H7 (cell line): ENCODE measurements around the gene MTHFR. TPM values are rescaled to one million over a fixed set of nuclear protein-coding genes. Genes with fewer than 3 reads are reported as not detected.
A peak's percentile ranks its signal among the peaks of the same experiment; 100 is the strongest.

Experiments
- DNase-seq: peaks from one replicate; pipeline ENCODE4 v3.0.0; 2012
- H3K27me3 ChIP-seq: 2 replicates; pipeline ENCODE4 v1.6.0; 2011; ENCODE audit warnings: mild to moderate bottlenecking, low read length; ENCODE audit not compliant: control insufficient read depth, insufficient read depth
- H3K36me3 ChIP-seq: replicated peaks from 2 replicates; pipeline ENCODE4 v1.5.1; 2011; ENCODE audit warnings: low read length; ENCODE audit not compliant: control insufficient read depth, insufficient read depth
- H3K4me3 ChIP-seq: 2 replicates; pipeline ENCODE4 v1.5.1; 2011; ENCODE audit warnings: low read depth, mild to moderate bottlenecking, control low read depth, low read length, moderate library complexity; ENCODE audit not compliant: insufficient read depth
- total RNA-seq: library from RNA; depleted of rRNA; stranded (reverse); fragments of >200 nt; shearing (Covaris generic); gene quantifications from 2 replicates; pipeline ENCODE4 v1.2.3, GENCODE V29; 2014; rRNA removed

Gene MTHFR
- 18.9 and 19.5 TPM in 2 replicates for total RNA-seq

GRCh38 chr1:11805422-11806306 is at the start of gene MTHFR, which contains the start of gene CLCN6:
MTHFR (minus strand) TSS chr1:11805964; CDS start chr1:11803116, 2,848 bp downstream.
CLCN6 (plus strand) TSS chr1:11806191; CDS start chr1:11806263, 72 bp downstream.
- Histone ChIP-seq H3K27me3 (no peaks in the 10 kb centered on the region), H3K4me3 (peak within 1 kb of the TSS; percentile 94), H3K36me3 (peaks cover 8% of the 10 kb centered on the region)
- peak; percentile 99 for DNase-seq

- DNase-seq, result no peak
- Histone ChIP-seq H3K36me3 (no peaks in the 10 kb centered on the region), H3K27me3 (peaks cover 14% of the 10 kb centered on the region), H3K4me3 (no peak overlapping the region)
Observed at GRCh38 chr1:11855430-11855829, 49.7 kb upstream of the MTHFR start.

- DNase-seq, result no peak
Observed at GRCh38 chr1:11854519-11854918, 48.8 kb upstream of the MTHFR start.

DNA sequence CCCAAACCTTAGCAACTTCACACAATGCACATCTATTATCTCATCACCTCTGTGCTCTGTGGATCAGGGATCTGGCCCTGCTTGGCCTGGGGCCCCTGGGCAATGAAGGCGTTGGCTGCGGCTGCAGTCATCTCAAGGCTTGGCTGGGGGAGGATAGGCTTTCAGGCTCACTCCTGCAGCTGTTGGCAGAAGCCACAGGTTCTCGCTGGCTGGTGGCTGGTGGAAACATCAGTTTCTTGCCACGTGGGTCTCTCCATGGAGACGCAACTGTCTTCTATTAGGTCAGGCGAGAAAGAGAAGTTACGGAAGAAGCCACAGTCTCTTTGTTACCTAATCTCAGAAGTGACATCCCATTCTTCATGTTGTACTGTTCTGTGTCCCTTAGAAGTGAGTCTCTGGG is 45.4 kb upstream of the MTHFR start:
- no peak for DNase-seq
- no peak overlapping the region for H3K4me3 ChIP-seq
- H3K36me3 ChIP-seq, result 0 out of 2 replicates have a peak, but pooled peaks cover 1% of the 10 kb centered on the region
- no peaks in the 10 kb centered on the region for H3K27me3 ChIP-seq

More at GRCh38 chr1:11854519-11854918, 48.8 kb upstream of the MTHFR start:
- H3K4me3 ChIP-seq, result no peak overlapping the region
- H3K36me3 ChIP-seq, result no peaks in the 10 kb centered on the region
- H3K27me3 ChIP-seq, result peaks cover 14% of the 10 kb centered on the region

DNA sequence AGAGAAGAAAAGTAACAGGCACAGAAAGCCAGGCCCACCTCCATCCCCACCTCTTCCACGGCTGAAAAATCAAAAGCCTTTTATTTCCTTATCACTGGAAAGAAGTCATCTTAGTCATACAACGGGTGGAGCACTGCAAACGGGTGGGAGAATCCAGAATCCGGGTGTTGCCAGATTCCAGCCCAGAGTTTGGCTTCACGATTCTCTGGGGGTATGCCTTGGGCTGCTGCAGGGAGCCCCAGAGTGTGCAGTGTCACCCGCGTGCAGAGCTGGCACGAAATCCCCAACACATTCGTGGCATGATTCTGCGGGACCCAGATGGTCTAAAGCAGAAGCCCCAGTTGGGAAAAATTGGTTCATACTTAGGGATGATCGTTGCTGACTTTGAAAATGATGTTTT is 44.4 kb upstream of the MTHFR start:
- H3K27me3 ChIP-seq, result no peaks in the 10 kb centered on the region
- DNase-seq, result peak; percentile 51
- no peak overlapping the region for H3K4me3 ChIP-seq
- peaks cover 5% of the 10 kb centered on the region; the same call in 1 of the 2 replicates for H3K36me3 ChIP-seq

DNA sequence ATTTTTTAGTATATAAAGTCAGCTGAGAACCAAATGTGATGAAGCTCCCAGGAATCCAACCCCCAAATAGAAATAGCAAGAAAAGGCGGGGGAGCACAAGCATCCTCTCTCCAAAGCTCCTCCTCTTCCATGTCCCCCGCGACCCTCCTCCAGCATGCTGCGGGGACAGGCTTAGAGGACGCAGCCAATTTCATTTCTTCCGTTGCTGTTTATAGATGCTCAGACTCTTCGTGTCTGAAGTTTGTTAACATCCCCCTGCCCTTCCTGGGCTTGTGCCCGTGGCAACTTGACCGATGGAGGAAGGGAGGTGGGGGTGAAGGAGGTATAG is 42.6 kb upstream of the MTHFR start:
- Histone ChIP-seq H3K4me3 (no peak overlapping the region), H3K36me3 (peaks cover 10% of the 10 kb centered on the region), H3K27me3 (no peaks in the 10 kb centered on the region)
- DNase-seq, result peak; percentile 20

GRCh38 chr1:11847667-11848372 is 42.1 kb upstream of the MTHFR start, which contains the start of gene NPPA:
NPPA (minus strand) TSS chr1:11847783; CDS start chr1:11847684, 99 bp downstream.
- no peak within 1 kb of the TSS for H3K4me3 ChIP-seq
- H3K36me3 ChIP-seq, result peaks cover 10% of the 10 kb centered on the region
- DNase-seq, result peak; percentile 29
- no peaks in the 10 kb centered on the region for H3K27me3 ChIP-seq

- DNase-seq, result peak; percentile 80
- no peaks in the 10 kb centered on the region for H3K27me3 ChIP-seq
- peaks cover 26% of the 10 kb centered on the region for H3K36me3 ChIP-seq
- H3K4me3 ChIP-seq, result no peak overlapping the region
Observed at GRCh38 chr1:11845641-11846335, 40.0 kb upstream of the MTHFR start.

DNA sequence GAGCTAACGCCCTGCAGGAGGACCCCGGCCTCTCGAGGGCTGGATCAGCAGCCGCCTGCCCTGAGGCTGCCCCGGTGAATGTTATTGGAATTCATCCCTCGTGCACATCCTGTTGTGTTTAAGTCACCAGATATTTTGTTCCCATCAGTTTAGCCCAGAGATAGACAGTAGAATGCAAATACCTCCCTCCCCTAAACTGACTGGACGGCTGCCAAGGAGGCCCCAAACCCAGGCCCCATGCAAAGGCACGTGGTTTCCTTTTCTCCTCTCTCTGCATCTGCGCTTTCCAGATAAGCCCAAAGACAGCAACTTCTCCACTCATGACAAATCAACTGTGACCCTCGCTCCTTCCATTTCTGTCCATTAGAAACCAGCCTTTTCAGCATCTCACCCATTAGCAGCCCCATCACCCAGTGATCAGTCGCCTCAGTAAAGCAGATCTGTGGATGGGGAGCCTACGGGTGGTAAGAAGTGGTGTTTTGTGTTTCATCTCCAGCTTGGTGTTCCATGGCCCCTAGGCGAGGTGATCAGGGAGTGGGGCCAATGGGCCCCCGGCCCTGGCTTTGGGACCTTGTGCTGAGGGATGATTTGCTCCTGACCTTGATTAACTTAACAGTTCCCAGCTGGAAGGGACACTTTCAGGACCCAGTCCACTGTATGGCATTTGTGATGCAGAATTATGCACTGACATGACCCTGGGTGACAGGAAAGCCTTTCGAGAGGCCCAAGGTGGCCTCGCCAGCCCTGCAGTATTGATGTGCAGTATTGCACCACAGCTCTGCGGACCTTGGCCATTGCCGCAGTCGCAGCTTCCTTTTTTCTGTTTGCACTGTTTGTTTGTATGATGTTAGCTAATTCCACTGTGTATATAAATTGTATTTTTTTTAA is 36.6 kb upstream of the MTHFR start:
- peak; percentile 30 for DNase-seq
- no peaks in the 10 kb centered on the region for H3K27me3 ChIP-seq
- H3K4me3 ChIP-seq, result no peak overlapping the region
- H3K36me3 ChIP-seq, result peaks cover 46% of the 10 kb centered on the region

DNA sequence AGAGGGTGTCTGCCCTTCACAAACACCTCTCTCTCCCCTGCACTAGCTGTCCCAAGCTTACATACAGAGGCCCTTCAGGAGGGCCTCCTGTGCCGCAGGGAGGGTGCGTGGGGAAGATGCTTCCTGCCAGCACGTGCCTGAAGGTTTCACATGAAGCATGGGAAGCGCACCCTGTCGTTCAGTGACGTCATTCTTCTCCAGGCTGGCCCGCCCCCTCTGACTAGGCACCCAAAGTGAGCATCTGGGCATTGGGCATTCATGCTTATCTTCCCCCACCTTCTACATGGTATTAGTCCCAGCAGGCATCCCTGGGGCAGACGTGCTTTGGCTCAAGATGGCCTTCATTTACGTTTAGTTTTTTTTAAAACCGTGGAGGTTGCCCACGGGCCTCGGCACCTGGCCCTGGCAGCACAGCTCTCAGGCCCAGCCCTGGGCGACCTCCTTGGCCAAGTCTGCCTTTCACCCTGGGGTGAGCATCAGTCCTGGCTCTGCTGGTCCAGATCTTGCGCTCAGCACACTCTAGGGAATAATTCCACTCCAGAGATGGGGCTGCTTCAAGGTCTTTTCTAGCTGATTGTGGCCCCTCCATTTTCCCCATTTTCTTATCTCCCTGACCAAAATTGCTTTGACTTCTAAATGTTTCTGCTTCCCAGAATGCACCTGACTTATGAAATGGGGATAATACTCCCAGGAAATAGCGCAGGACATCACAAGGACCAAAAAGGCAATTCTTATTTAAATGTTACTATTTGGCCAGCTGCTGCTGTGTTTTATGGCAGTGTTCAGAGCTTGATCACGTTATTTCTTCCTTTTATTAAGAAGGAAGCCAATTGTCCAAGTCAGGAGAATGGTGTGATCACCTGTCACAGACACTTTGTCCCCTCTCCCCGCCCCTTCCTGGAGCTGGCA is 35.7 kb upstream of the MTHFR start:
- Histone ChIP-seq H3K4me3 (no peak overlapping the region), H3K27me3 (no peaks in the 10 kb centered on the region), H3K36me3 (peaks cover 53% of the 10 kb centered on the region)
- DNase-seq, result peak; percentile 29

DNA sequence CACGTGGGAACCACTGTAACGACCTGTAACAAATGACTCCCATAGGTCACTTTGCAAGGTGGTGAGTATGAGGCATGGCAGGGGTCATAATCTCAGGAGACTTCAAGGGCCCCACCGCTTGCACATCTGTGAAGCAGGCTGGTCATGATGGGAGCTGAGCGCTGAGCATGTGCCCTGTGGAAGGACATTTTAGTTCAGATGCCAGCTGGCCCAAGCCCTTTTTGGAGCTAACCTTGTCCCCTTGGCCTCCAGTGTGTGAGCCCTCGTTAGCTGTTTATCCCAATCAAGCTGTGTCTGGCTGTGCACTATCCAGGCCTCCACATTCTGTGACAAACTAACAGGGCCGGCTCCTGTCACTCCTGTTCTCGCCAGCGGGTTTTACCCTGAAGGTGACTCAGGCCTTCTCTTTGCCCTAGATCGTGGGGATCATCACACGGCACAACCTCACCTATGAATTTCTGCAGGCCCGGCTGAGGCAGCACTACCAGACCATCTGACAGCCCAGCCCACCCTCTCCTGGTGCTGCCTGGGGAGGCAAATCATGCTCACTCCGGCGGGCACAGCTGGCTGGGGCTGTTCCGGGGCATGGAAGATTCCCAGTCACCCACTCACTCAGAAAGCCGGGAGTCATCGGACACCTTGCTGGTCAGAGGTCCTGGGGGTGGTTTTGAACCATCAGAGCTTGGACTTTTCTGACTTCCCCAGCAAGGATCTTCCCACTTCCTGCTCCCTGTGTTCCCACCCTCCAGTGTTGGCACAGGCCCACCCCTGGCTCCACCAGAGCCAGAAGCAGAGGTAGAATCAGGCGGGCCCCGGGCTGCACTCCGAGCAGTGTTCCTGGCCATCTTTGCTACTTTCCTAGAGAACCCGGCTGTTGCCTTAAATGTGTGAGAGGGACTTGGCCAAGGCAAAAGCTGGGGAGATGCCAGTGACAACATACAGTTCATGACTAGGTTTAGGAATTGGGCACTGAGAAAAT is 34.3 kb upstream of the MTHFR start:
- DNase-seq, result no peak

More for the DNA sequence above, 34.3 kb upstream of the MTHFR start:
- peaks cover 58% of the 10 kb centered on the region for H3K36me3 ChIP-seq
- no peak overlapping the region for H3K4me3 ChIP-seq
- no peaks in the 10 kb centered on the region for H3K27me3 ChIP-seq
